Stimulated activated CD4-positive, alpha-beta T cell treated with anti-CD3 and anti-CD28 coated beads, Interleukin-1b, Interleukin-23, amount 100 ng/mL, for 24 hours (primary cell): ENCODE data around the gene TUBA4B.

ENCODE experiments used
- DNase-seq, 4 experiments: peaks; one replicate each; pipeline ENCODE4 v3.0.0-alpha.2; 2020; ENCODE audit warnings: low read depth in 4 of 4, low spot score in 1 of 4

The TUBA4B gene

DNA sequence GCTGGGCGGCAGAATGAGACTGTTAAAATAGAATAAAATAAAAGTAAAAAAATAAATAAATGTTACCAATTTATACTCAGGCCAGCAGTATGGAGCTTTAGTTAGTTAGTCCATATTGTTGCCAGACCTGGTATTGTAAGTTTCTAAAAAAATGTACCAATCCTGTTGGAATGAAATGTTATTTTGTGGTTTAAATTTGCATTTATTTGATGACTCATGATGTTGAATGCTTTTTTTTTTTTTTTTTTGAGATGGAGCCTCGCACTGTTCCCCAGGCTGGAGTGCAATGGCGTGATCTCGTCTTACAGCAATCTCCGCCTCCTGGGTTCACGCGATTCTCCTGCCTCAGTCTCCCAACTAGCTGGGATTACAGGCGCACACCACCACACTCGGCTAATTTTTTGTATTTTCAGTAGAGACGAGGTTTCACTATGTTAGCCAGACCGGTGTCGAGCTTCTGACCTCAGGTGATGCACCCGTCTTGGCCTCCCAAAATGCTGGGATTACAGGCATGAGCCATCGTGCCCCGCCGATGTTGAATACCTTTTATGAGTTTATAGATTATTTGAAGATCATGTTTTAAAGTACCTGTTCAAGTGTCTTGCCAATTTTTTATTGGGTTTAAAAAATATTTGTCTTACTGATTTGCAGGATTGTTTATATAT lies 61.9 kb downstream of the TUBA4B start:
- no peak for DNase-seq
